Chondrocyte (in vitro differentiated cells): ENCODE measurements around the gene ALKBH7. TPM values are rescaled to one million over a fixed set of nuclear protein-coding genes. Genes with fewer than 3 reads are reported as not detected.

Experiments
- DNase-seq: peaks from one replicate; pipeline ENCODE4 v3.0.0; 2021; ENCODE audit warnings: mixed read lengths, low spot score
- H3K27ac Mint-ChIP-seq: one replicate; pipeline ENCODE4 v1.8.0; 2021; ENCODE audit warnings: mild to moderate bottlenecking, moderate library complexity, mixed read lengths; ENCODE audit not compliant: unreplicated experiment
- H3K27me3 Mint-ChIP-seq: 2 replicates; pipeline ENCODE4 v1.8.0; 2021; ENCODE audit warnings: low read depth, mixed read lengths
- H3K36me3 Mint-ChIP-seq: 2 replicates; pipeline ENCODE4 v1.8.0; 2021; ENCODE audit warnings: low read depth, mixed read lengths
- H3K4me1 Mint-ChIP-seq: 2 replicates; pipeline ENCODE4 v1.8.0; 2021; ENCODE audit warnings: low read depth, mild to moderate bottlenecking, mixed read lengths
- H3K4me3 Mint-ChIP-seq: one replicate; pipeline ENCODE4 v1.8.0; 2021; ENCODE audit warnings: mild to moderate bottlenecking, moderate library complexity, mixed read lengths; ENCODE audit not compliant: unreplicated experiment
- H3K9me3 Mint-ChIP-seq: 2 replicates; pipeline ENCODE4 v1.8.0; 2021; ENCODE audit warnings: low read depth, mixed read lengths
- CTCF ChIP-seq: fragments of 200-600 bp; sonication (generic); IDR thresholded peaks from 2 replicates; pipeline ENCODE4 v1.5.0; 2021; ENCODE audit warnings: antibody characterized with exemption, mild to moderate bottlenecking, moderate library complexity
- total RNA-seq: library from RNA; stranded (reverse); gene quantifications from 3 replicates; pipeline ENCODE4 v1.2.1, GENCODE V29; 2021

Gene ALKBH7
- total RNA-seq, 1 donor from 2014 or later = 71.7 TPM

GRCh38 chr19:6375411-6376010 is 2.9 kb downstream of the ALKBH7 start, which contains the start of gene PSPN:
PSPN (minus strand) TSS chr19:6375933; CDS start chr19:6375849, 84 bp downstream.
- TF ChIP-seq CTCF = no peak

DNA sequence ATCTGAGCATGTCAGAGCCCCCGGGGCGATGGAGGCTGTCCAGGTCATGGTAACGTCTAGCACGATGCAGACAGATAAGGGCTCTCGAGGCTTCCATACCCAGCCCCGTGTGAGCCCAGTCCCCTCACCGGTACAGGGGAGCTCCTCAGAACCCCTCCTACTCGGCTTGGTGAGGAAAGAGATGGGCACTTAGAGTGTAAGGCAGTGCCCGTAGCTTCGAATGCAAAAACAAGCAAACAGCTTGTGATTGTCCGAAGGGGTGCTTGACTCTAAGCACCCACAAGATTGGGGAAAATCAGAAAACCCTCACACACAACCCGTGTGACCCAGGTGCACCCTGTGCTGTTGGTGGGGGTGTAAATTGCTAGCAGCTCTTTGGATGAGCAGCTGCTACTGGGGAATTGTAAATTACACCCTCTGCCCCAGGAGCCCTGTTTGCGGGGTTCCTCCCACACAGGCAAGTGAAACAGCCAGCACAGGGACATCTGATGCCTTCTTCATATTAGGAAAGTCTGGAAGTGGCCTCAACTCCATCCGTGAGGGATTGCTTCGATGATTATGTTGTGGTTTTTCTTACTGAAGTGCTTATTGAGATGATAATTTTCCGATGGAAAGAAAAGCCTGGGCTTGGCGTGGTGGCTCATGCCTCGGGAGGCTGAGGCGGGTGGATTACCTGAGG is 4.1 kb downstream of the ALKBH7 start:
- Mint-ChIP-seq H3K9me3 (peaks cover 3% of the 10 kb centered on the region), H3K27me3 (no peaks in the 10 kb centered on the region), H3K27ac (peak overlapping the region; percentile 71), H3K4me3 (no peak overlapping the region), H3K4me1 (peaks cover 43% of the 10 kb centered on the region), H3K36me3 (peaks cover 17% of the 10 kb centered on the region)
- DNase-seq = no peak
- TF ChIP-seq CTCF = no peak

More at GRCh38 chr19:6375411-6376010, 2.9 kb downstream of the ALKBH7 start, which contains the start of gene PSPN:
- Mint-ChIP-seq H3K9me3 (peaks cover 3% of the 10 kb centered on the region), H3K27ac (peak within 1 kb of the TSS; percentile 71), H3K4me1 (peaks cover 43% of the 10 kb centered on the region), H3K4me3 (no peak within 1 kb of the TSS), H3K36me3 (peaks cover 11% of the 10 kb centered on the region), H3K27me3 (no peaks in the 10 kb centered on the region)
- no peak for DNase-seq

GRCh38 chr19:6378041-6378440 is 5.4 kb downstream of the ALKBH7 start:
- peaks cover 23% of the 10 kb centered on the region for H3K36me3 Mint-ChIP-seq

DNA sequence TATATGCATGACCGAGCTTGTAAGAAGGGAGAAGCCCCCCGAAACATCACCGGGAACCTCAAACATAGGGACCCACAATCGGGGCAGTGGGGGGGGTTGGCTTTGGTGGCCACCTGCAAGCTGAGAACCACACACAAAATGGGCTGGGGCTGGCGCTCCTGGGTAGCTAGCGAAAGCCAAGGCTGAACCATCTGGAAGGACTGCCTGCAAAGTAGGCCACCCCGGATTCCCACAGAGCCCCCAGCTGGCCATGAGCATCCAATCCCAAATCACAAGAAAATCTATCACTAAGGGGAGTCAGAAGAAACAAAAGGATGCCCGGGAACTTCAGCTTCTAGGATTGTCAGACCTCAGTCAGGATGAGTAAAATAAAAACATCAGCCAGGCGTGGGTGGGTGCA is 5.9 kb downstream of the ALKBH7 start:
- no peak for TF ChIP-seq CTCF
- H3K27me3 Mint-ChIP-seq = no peaks in the 10 kb centered on the region
- H3K9me3 Mint-ChIP-seq = peaks cover 3% of the 10 kb centered on the region
- H3K36me3 Mint-ChIP-seq = peaks cover 27% of the 10 kb centered on the region
- H3K4me1 Mint-ChIP-seq = peaks cover 36% of the 10 kb centered on the region
- no peak overlapping the region for H3K4me3 Mint-ChIP-seq
- DNase-seq = no peak
- H3K27ac Mint-ChIP-seq = peak overlapping the region; percentile 82

More at GRCh38 chr19:6378041-6378440, 5.4 kb downstream of the ALKBH7 start:
- no peaks in the 10 kb centered on the region for H3K27me3 Mint-ChIP-seq
- H3K27ac Mint-ChIP-seq = peak overlapping the region; percentile 82
- DNase-seq = no peak
- no peak for TF ChIP-seq CTCF
- no peak overlapping the region for H3K4me3 Mint-ChIP-seq
- peaks cover 3% of the 10 kb centered on the region for H3K9me3 Mint-ChIP-seq
- peaks cover 37% of the 10 kb centered on the region for H3K4me1 Mint-ChIP-seq

- H3K9me3 Mint-ChIP-seq = peaks cover 3% of the 10 kb centered on the region
- H3K4me1 Mint-ChIP-seq = peaks cover 26% of the 10 kb centered on the region
- H3K27ac Mint-ChIP-seq = peak overlapping the region; percentile 12
- TF ChIP-seq CTCF = no peak
- peaks cover 29% of the 10 kb centered on the region for H3K36me3 Mint-ChIP-seq
- no peak overlapping the region for H3K4me3 Mint-ChIP-seq
- H3K27me3 Mint-ChIP-seq = no peaks in the 10 kb centered on the region
- DNase-seq = no peak
Measured at GRCh38 chr19:6379744-6380143, 7.2 kb downstream of the ALKBH7 start.
